Right atrium auricular region (tissue), 2 donors: Measurements from ENCODE around the gene ATP6V1B1. TPM values are rescaled to one million over a fixed set of nuclear protein-coding genes. Genes with fewer than 3 reads are reported as not detected.

Source experiments
- DNase-seq: peaks from one replicate; pipeline ENCODE4 v3.0.0-alpha.2; 2019; ENCODE audit warnings: low spot score
- H3K27ac ChIP-seq, 2 donors: fragments of 200-600 bp; sonication (generic); 1 replicate in 1 of 2; 2 replicates in 1 of 2; pipeline ENCODE4 v1.5.1; 2016 to 2019
- H3K27me3 ChIP-seq, 2 donors: fragments of 200-600 bp; sonication (generic); one replicate each; pipeline versions ENCODE4 v1.5.1 to v1.6.0; 2017 to 2019
- H3K36me3 ChIP-seq: fragments of 200-600 bp; sonication (generic); one replicate; pipeline ENCODE4 v1.5.1; 2016
- H3K4me1 ChIP-seq, 2 donors: fragments of 200-600 bp; sonication (generic); one replicate each; pipeline versions ENCODE4 v1.5.1 to v1.6.0; 2017 to 2019
- H3K4me3 ChIP-seq, 2 donors: fragments of 200-600 bp; sonication (generic); 1 replicate in 1 of 2; 2 replicates in 1 of 2; pipeline ENCODE4 v1.5.1; 2017 to 2019; ENCODE audit warnings: mild to moderate bottlenecking in 1 of 2, moderate library complexity in 1 of 2
- H3K9me3 ChIP-seq, 2 donors: fragments of 200-600 bp; sonication (generic); one replicate each; pipeline ENCODE4 v1.5.1; 2019
- total RNA-seq, 2 donors: library from RNA; depleted of rRNA; stranded (reverse); fragments of >200 nt; gene quantifications; one replicate each; pipeline ENCODE4 v1.1.0, GENCODE V29; 2016
- TF ChIP-seq, protein P1 (sequence below), 2 donors: fragments of 200-600 bp; sonication (generic); IDR thresholded peaks; one replicate each; pipeline ENCODE4 v1.5.1; 2019; ENCODE audit warnings: antibody characterized with exemption in 2 of 2

The ATP6V1B1 gene
- total RNA-seq, 2 donors from 2014 or later, result not detected

DNA sequence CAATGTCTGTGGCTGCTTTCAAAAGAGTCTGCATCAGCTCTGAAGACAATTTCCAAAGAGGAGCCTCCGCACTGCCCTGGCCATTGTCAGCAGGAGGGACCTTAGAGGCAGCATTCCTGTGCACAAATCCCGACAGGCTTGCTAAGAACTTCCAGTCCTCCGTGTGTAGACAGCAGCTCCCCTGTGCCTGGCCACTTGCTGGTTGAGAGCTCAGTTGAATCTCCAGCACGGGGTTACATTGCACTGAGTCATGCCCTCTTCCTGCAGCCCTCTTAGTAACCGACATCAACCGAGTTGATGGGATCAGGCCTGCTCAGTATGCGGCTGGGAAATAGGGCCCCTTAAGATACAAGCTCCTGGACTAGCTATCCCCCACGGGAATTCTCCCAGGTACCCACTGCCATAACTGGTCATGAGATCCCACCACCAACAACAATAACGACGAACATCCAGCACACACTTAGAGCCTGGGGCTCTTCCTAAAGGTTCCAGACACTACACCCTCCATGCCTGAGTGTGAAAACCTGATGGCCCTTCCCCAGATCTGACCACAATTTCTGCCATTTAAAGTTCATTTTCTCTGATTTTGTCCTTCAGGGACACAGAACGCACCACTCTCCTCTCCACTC, 12.0 kb downstream of the ATP6V1B1 start:
- Histone ChIP-seq H3K9me3 (no peaks in the 10 kb centered on the region), H3K36me3 (no peaks in the 10 kb centered on the region), H3K4me3 (peak overlapping the region in 1 of 2 donors; percentile 39), H3K4me1 (peaks cover 0 to 13% of the 10 kb centered on the region in 2 donors), H3K27me3 (no peaks in the 10 kb centered on the region), H3K27ac (no peak overlapping the region)
- no peak for DNase-seq
- TF ChIP-seq, protein P1, sequence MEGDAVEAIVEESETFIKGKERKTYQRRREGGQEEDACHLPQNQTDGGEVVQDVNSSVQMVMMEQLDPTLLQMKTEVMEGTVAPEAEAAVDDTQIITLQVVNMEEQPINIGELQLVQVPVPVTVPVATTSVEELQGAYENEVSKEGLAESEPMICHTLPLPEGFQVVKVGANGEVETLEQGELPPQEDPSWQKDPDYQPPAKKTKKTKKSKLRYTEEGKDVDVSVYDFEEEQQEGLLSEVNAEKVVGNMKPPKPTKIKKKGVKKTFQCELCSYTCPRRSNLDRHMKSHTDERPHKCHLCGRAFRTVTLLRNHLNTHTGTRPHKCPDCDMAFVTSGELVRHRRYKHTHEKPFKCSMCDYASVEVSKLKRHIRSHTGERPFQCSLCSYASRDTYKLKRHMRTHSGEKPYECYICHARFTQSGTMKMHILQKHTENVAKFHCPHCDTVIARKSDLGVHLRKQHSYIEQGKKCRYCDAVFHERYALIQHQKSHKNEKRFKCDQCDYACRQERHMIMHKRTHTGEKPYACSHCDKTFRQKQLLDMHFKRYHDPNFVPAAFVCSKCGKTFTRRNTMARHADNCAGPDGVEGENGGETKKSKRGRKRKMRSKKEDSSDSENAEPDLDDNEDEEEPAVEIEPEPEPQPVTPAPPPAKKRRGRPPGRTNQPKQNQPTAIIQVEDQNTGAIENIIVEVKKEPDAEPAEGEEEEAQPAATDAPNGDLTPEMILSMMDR (IDR thresholded peaks at IDR 0.05), result no peak

DNA sequence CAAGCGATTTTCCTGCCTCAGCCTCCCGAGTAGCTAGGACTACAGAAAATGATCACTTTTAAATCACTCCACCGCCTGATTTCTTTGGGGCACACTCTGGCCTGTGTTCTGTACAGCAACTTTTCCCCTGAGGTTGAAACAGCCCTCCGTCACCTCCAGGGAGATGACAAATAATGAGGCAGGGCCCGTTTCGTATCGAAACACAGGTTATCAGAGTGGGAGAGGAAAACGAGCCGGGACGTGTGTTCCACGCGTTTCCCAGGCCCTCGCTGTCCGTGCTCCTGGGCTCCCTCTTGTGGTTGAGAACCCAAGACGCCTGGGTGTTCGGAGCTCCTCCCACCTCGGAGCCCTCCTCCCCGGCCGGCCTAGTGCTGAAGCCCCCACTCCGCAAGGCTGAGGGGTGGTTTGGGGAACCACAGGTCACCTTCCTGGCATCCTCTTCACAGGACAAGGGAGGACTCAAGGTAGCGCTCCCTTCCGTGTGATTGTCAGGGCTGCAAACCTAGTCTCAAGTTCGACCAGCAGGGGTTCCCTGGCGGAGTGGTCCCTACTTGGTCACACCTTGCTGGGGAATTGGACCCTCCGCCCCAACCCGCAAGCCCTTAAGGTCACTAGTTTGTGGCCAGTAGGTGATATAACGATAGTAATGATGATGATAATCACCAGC, 12.8 kb downstream of the ATP6V1B1 start:
- peak overlapping the region; percentile 12 to 39 for H3K4me3 ChIP-seq
- peaks cover 0 to 13% of the 10 kb centered on the region in 2 donors for H3K4me1 ChIP-seq
- DNase-seq, result peak; percentile 82
- H3K27me3 ChIP-seq, result no peaks in the 10 kb centered on the region
- H3K27ac ChIP-seq, result no peak overlapping the region
- no peaks in the 10 kb centered on the region for H3K9me3 ChIP-seq
- TF ChIP-seq, protein P1 (IDR thresholded peaks at IDR 0.05), result peak; percentile 79 to 88
- no peaks in the 10 kb centered on the region for H3K36me3 ChIP-seq

DNA sequence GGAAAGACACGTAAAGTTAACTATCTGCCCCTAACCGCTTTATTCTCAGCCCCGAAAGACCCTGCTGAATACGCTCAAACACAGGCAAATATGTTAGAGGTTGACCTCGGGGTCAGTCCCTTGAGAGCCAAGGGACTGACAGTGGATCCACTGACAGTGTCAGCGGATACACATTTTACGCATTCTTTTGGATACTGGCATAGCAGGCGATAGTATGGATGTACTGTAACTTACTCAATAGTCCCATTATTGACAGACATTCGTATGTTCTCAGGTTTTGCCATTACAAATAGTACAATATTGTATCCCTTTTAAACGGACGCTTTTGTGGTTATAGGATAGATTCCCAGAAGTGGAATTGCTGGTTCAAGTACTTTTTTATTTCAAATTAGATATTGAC, 13.4 kb downstream of the ATP6V1B1 start:
- Histone ChIP-seq H3K9me3 (no peaks in the 10 kb centered on the region), H3K4me1 (peaks cover 0 to 13% of the 10 kb centered on the region in 2 donors), H3K27ac (no peak overlapping the region), H3K27me3 (no peaks in the 10 kb centered on the region), H3K4me3 (no peak overlapping the region), H3K36me3 (no peaks in the 10 kb centered on the region)
- TF ChIP-seq, protein P1 (IDR thresholded peaks at IDR 0.05), result no peak
- DNase-seq, result no peak

DNA sequence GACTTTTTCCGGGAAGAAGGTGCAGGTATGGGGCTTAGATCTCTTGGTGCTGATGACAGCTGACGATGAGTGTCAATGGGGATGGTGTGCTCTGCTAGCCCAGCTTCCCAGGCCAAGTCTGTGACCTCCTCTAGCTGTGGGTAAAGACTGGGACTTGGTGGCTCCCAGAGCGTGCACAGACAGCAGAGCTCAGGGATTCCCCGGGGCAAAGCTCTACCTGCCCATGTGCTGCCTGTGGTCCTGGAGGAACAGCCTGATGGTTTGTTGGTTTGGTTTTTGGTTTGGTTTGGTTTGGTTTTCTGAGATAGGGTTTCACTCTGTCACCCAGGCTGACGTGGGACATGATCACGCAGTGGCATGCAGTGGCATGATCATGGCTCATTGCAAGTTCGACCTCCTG, 19.2 kb downstream of the ATP6V1B1 start:
- no peak for DNase-seq
- H3K4me1 ChIP-seq, result no peaks in the 10 kb centered on the region
- no peaks in the 10 kb centered on the region for H3K9me3 ChIP-seq
- no peak overlapping the region for H3K4me3 ChIP-seq
- TF ChIP-seq, protein P1 (IDR thresholded peaks at IDR 0.05), result no peak
- H3K36me3 ChIP-seq, result no peaks in the 10 kb centered on the region
- no peak overlapping the region for H3K27ac ChIP-seq
- H3K27me3 ChIP-seq, result no peaks in the 10 kb centered on the region

DNA sequence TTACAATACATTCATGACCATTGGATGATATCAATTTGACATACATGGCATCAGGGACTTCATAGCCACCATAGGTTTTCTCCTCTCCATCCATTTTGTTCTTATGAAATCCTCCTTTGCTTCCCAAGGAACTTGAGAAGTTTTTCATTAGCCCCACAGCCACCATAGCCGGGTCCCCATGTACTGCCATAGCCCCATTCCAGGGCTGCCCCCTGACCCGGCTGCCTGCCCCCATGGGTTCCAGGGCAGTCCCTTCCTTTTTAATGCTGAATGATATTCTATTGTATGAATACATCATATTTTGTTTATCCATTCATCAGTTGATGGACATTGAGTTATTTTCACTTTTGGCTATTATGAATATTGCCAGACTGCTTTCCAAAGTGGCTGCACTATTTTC, 20.4 kb downstream of the ATP6V1B1 start:
- Histone ChIP-seq H3K36me3 (no peaks in the 10 kb centered on the region), H3K4me1 (no peaks in the 10 kb centered on the region), H3K27ac (no peak overlapping the region), H3K27me3 (no peaks in the 10 kb centered on the region), H3K4me3 (no peak overlapping the region), H3K9me3 (no peaks in the 10 kb centered on the region)
- DNase-seq, result no peak
- TF ChIP-seq, protein P1 (IDR thresholded peaks at IDR 0.05), result no peak
